ENCODE results near the gene RAPGEF6. TPM values are rescaled to one million over a fixed set of nuclear protein-coding genes. Genes with fewer than 3 reads are reported as not detected.

RAPGEF6 gene
- total RNA-seq, 1 experiment from 2014 or later = 17.4 TPM

DNA sequence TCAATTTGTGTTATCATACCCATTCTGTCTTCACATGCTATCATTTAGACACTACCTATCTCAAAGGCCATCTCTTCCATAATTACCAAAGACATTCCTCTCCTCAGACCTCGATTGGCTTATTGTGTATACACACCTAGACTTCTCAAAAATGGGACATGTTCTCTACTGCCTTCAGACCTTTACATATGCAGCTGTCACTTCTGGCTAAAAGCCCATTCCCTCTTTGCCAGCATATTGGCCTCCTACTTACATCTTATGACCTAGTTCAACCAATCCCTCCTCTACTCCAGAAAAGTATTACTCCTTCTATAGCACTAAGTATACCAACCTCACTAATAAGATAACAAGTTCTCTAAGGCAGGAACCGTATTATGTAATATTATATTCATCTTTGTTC is 84.4 kb downstream of the RAPGEF6 start:
- Mint-ChIP-seq H3K36me3 (ENCODE audit: insufficient read depth, unreplicated experiment) (peaks cover 11% of the 10 kb centered on the region), H3K27ac (ENCODE audit: unreplicated experiment) (no peak overlapping the region), H3K4me1 (ENCODE audit: low read depth, unreplicated experiment) (no peaks in the 10 kb centered on the region), H3K27me3 (ENCODE audit: insufficient read depth, unreplicated experiment) (no peaks in the 10 kb centered on the region), H3K9me3 (ENCODE audit: unreplicated experiment) (no peaks in the 10 kb centered on the region), H3K4me3 (ENCODE audit: unreplicated experiment) (no peak overlapping the region)
- no peaks in the 10 kb centered on the region for H3K4me1 ChIP-seq
- H3K27me3 ChIP-seq (replicated peaks; ENCODE audit: control insufficient read depth, insufficient read depth, low read length) = no peaks in the 10 kb centered on the region
- no TSS peak for BruUV-seq (replicated peaks)
- no peaks in the 10 kb centered on the region; the same call in 1 of the 2 replicates for H3K9me3 ChIP-seq
- intact Hi-C loops (cut with micrococcal nuclease; ENCODE audit: unreplicated experiment) = no loop called here
- H3K36me3 ChIP-seq (ENCODE audit: control insufficient read depth, insufficient read depth, low read length) = no peaks in the 10 kb centered on the region
- TF ChIP-seq, protein P1, sequence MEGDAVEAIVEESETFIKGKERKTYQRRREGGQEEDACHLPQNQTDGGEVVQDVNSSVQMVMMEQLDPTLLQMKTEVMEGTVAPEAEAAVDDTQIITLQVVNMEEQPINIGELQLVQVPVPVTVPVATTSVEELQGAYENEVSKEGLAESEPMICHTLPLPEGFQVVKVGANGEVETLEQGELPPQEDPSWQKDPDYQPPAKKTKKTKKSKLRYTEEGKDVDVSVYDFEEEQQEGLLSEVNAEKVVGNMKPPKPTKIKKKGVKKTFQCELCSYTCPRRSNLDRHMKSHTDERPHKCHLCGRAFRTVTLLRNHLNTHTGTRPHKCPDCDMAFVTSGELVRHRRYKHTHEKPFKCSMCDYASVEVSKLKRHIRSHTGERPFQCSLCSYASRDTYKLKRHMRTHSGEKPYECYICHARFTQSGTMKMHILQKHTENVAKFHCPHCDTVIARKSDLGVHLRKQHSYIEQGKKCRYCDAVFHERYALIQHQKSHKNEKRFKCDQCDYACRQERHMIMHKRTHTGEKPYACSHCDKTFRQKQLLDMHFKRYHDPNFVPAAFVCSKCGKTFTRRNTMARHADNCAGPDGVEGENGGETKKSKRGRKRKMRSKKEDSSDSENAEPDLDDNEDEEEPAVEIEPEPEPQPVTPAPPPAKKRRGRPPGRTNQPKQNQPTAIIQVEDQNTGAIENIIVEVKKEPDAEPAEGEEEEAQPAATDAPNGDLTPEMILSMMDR (IDR thresholded peaks at IDR 0.05; ENCODE audit: insufficient read depth in 1 of 2, low read depth in 1 of 2, low read length in 1 of 2, severe bottlenecking in 1 of 2, unreplicated experiment in 1 of 2) = no peak
- DNase-seq = no peak
- no peak overlapping the region for H3K4me3 ChIP-seq (ENCODE audit: low read depth, low read length)
- ChIA-PET POLR2A (no interaction called here), CTCF (no interaction called here)

DNA sequence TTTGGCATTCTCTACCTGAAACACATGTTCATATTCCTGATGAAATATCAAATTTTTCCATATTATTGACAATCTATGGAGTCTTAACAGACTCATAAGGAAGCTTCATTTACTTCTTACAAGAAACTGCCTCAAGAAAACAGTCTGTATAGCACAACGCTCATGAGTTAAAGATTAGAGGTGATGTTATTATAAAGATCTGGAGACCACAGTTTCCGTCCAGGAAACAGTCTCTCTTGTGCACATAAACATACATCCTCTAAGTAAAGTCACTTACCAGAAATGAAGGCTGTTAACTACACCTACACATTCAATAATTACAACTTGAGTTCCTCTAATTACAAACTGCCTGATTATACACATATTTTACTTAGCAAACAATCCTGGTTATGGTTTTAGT is 86.9 kb downstream of the RAPGEF6 start:
- Histone ChIP-seq H3K27me3 (replicated peaks; ENCODE audit: control insufficient read depth, insufficient read depth, low read length) (no peaks in the 10 kb centered on the region), H3K4me3 (ENCODE audit: low read depth, low read length) (no peak overlapping the region), H3K9me3 (no peaks in the 10 kb centered on the region; the same call in 1 of the 2 replicates), H3K4me1 (no peaks in the 10 kb centered on the region), H3K36me3 (ENCODE audit: control insufficient read depth, insufficient read depth, low read length) (no peaks in the 10 kb centered on the region)
- ChIA-PET CTCF (no interaction called here), POLR2A (no interaction called here)
- Mint-ChIP-seq H3K27ac (ENCODE audit: unreplicated experiment) (no peak overlapping the region), H3K27me3 (ENCODE audit: insufficient read depth, unreplicated experiment) (no peaks in the 10 kb centered on the region), H3K4me1 (ENCODE audit: low read depth, unreplicated experiment) (no peaks in the 10 kb centered on the region), H3K36me3 (ENCODE audit: insufficient read depth, unreplicated experiment) (peaks cover 16% of the 10 kb centered on the region), H3K4me3 (ENCODE audit: unreplicated experiment) (no peak overlapping the region), H3K9me3 (ENCODE audit: unreplicated experiment) (no peaks in the 10 kb centered on the region)
- intact Hi-C loops (cut with micrococcal nuclease; ENCODE audit: unreplicated experiment) = no loop called here
- TF ChIP-seq, protein P1 (IDR thresholded peaks at IDR 0.05; ENCODE audit: insufficient read depth in 1 of 2, low read depth in 1 of 2, low read length in 1 of 2, severe bottlenecking in 1 of 2, unreplicated experiment in 1 of 2) = no peak
- no TSS peak for BruUV-seq (replicated peaks)
- DNase-seq = no peak

DNA sequence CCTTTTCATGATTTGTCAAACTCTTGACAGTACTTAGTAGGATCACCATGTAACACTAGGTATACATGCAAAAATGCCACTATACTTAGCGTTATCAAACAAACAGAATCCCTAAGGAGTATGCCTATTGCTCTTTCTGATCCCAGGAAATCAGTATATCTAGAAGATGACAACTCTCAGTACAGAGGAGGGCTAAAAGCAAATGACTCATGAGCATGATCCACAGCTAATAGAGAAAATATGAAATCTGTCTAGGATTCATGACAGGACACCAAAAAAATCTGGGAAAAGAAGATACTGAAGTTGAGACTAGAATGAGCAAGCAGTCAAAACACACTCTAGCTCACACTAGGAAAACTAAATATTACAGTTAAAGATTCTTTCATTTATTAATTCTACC is 89.2 kb downstream of the RAPGEF6 start:
- TF ChIP-seq, protein P1 (IDR thresholded peaks at IDR 0.05; ENCODE audit: insufficient read depth in 1 of 2, low read depth in 1 of 2, low read length in 1 of 2, severe bottlenecking in 1 of 2, unreplicated experiment in 1 of 2) = no peak
- ChIA-PET CTCF (no interaction called here), POLR2A (no interaction called here)
- Mint-ChIP-seq H3K36me3 (ENCODE audit: insufficient read depth, unreplicated experiment) (peaks cover 16% of the 10 kb centered on the region), H3K4me1 (ENCODE audit: low read depth, unreplicated experiment) (no peaks in the 10 kb centered on the region), H3K9me3 (ENCODE audit: unreplicated experiment) (no peaks in the 10 kb centered on the region), H3K27me3 (ENCODE audit: insufficient read depth, unreplicated experiment) (no peaks in the 10 kb centered on the region), H3K4me3 (ENCODE audit: unreplicated experiment) (no peak overlapping the region), H3K27ac (ENCODE audit: unreplicated experiment) (no peak overlapping the region)
- no TSS peak for BruUV-seq (replicated peaks)
- no peaks in the 10 kb centered on the region for H3K9me3 ChIP-seq
- H3K27me3 ChIP-seq (replicated peaks; ENCODE audit: control insufficient read depth, insufficient read depth, low read length) = no peaks in the 10 kb centered on the region
- H3K36me3 ChIP-seq (ENCODE audit: control insufficient read depth, insufficient read depth, low read length) = no peaks in the 10 kb centered on the region
- no peak overlapping the region for H3K4me3 ChIP-seq (ENCODE audit: low read depth, low read length)
- no peak for DNase-seq
- H3K4me1 ChIP-seq = no peaks in the 10 kb centered on the region
- intact Hi-C loops (cut with micrococcal nuclease; ENCODE audit: unreplicated experiment) = no loop called here
